Cardiac muscle cell (in vitro differentiated cells and primary cell): ENCODE results near the gene ZNF611. TPM values are rescaled to one million over a fixed set of nuclear protein-coding genes. Genes with fewer than 3 reads are reported as not detected.
"Not testable (repeated sequence)": the region's sequence is repeated elsewhere in the genome, so short reads cannot be mapped to it uniquely, and the experiment has no call there.

Experiments used
- DNase-seq, 2 donors: peaks; one replicate each; pipeline versions ENCODE4 v3.0.0 to v3.0.0-alpha.2; 2010 to 2017; ENCODE audit warnings: low read depth in 1 of 2, low spot score in 1 of 2
- H3K27ac ChIP-seq: fragments of 200-600 bp; sonication (generic); 2 replicates; pipeline ENCODE4 v1.5.1; 2016
- H3K27me3 ChIP-seq: fragments of 200-600 bp; sonication (generic); 2 replicates; pipeline ENCODE4 v1.6.0; 2016; ENCODE audit warnings: control low read depth
- H3K36me3 ChIP-seq: fragments of 200-600 bp; sonication (generic); 2 replicates; pipeline ENCODE4 v1.5.1; 2016; ENCODE audit warnings: control low read depth
- H3K4me1 ChIP-seq: fragments of 200-600 bp; sonication (generic); 2 replicates; pipeline ENCODE4 v1.8.1; 2017; ENCODE audit warnings: low read depth, mild to moderate bottlenecking, mixed run types
- H3K4me3 ChIP-seq: fragments of 200-600 bp; sonication (generic); 2 replicates; pipeline ENCODE4 v1.5.1; 2016; ENCODE audit warnings: mild to moderate bottlenecking
- H3K9me3 ChIP-seq: fragments of 200-600 bp; sonication (generic); 2 replicates; pipeline ENCODE4 v1.5.1; 2017; ENCODE audit warnings: low read depth, mild to moderate bottlenecking, control low read depth
- polyA plus RNA-seq: library from polyadenylated mRNA; unstranded; fragments of >200 nt; fragmentation: Nextera tagmentation; extraction: Ambion mirVana; gene quantifications from 2 replicates; pipeline ENCODE4 v1.2.1, GENCODE V29; 2016
- total RNA-seq: library from RNA; depleted of rRNA; stranded (reverse); fragments of >200 nt; gene quantifications from 2 replicates; pipeline ENCODE4 v1.2.3, GENCODE V29; 2016
- TF ChIP-seq, protein P1 (sequence below): IDR thresholded peaks from 2 replicates; pipeline ENCODE4 v1.5.1; 2012; ENCODE audit warnings: low read depth, mild to moderate bottlenecking, low read length

Gene ZNF611
- total and polyA plus RNA-seq, 2 experiments from 2014 or later: 12.4 to 15.4 TPM

DNA sequence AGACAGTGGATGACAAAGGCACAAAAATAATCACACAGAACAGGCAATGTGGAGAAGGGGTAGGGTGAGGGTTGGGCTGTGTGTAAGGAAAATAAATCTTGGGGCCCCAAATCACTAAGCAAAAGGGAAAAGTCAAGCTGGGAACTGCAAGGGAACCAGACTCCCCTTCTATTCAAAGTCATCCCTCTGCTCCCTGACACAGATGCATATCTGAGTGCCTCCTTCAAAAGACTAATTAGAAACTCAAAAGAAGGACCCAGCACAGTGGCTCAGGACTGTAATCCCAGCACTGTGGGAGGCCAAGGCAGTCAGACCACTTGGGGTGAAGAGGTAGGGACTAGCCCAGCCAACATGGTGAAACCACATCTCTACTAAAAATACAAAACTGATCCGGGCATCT, 18.3 kb downstream of the ZNF611 start:
- no peaks in the 10 kb centered on the region for H3K9me3 ChIP-seq
- H3K4me3 ChIP-seq: no peak overlapping the region
- no peak for DNase-seq
- TF ChIP-seq, protein P1, sequence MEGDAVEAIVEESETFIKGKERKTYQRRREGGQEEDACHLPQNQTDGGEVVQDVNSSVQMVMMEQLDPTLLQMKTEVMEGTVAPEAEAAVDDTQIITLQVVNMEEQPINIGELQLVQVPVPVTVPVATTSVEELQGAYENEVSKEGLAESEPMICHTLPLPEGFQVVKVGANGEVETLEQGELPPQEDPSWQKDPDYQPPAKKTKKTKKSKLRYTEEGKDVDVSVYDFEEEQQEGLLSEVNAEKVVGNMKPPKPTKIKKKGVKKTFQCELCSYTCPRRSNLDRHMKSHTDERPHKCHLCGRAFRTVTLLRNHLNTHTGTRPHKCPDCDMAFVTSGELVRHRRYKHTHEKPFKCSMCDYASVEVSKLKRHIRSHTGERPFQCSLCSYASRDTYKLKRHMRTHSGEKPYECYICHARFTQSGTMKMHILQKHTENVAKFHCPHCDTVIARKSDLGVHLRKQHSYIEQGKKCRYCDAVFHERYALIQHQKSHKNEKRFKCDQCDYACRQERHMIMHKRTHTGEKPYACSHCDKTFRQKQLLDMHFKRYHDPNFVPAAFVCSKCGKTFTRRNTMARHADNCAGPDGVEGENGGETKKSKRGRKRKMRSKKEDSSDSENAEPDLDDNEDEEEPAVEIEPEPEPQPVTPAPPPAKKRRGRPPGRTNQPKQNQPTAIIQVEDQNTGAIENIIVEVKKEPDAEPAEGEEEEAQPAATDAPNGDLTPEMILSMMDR: no peak
- H3K27me3 ChIP-seq: no peaks in the 10 kb centered on the region
- H3K27ac ChIP-seq: no peak overlapping the region
- H3K4me1 ChIP-seq: no peaks in the 10 kb centered on the region
- H3K36me3 ChIP-seq: no peaks in the 10 kb centered on the region

DNA sequence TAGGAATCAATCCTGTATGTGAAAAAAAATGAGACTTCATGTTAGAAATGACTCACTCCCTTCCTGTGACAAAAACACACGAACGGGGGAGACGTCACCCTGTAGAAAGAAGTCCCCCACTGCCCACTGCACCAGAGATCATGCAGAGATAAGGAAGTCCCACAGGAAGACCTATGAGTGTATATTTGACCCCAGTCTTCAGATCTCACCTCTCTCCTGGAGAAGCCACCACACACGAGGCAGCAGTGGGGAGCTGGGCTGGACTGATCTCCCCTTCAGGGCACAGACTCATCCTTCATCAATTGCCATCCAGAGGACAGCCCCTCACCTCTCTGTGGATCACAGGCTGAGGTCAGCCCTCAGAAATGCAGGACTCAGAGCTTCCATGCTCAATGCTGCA, 18.9 kb downstream of the ZNF611 start:
- not testable (repeated sequence) for H3K4me1 ChIP-seq, H3K4me3 ChIP-seq, H3K9me3 ChIP-seq, H3K27me3 ChIP-seq, H3K36me3 ChIP-seq, DNase-seq, H3K27ac ChIP-seq

DNA sequence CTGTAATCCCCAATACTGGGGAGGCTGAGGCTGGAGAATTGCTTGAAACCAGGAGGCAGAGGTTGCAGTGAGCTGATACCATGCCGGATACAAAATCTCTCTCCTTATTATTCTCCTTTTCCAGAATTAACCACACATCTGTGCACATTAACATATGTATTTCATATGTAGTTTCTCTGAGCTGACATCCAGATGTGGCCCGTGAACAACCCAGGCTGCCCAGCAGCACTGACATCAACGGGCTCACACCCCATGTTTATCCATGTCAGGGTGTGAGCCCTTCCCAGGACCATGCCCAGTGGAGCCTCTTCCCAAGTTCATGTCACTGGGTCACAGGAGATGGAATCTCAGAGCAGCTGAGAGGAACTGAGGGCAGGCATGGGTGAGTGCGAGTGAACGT, 19.5 kb downstream of the ZNF611 start:
- not testable (repeated sequence) for H3K27ac ChIP-seq, H3K9me3 ChIP-seq, H3K4me1 ChIP-seq, DNase-seq, H3K4me3 ChIP-seq, H3K36me3 ChIP-seq, H3K27me3 ChIP-seq

DNA sequence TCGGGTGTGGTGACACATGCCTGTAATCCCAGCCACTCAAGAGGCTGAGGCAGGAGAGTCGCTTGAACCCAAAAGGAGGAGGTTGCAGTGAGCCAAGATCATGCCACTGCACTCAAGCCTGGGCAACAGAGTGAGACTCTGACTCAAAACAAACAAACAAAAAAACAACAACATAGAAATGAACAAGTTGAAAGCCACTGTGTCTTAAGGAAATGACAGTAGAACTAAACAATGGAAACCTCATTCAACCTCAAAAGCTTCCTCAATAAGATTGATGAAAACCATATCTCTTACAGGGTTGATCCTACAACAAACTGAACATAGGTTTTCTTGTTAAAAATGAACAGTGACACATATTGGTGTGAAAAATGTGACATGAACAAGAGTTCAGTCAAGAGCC, 21.8 kb downstream of the ZNF611 start:
- not testable (repeated sequence) for H3K4me1 ChIP-seq, H3K27me3 ChIP-seq, H3K4me3 ChIP-seq, DNase-seq, H3K36me3 ChIP-seq, H3K9me3 ChIP-seq, H3K27ac ChIP-seq

DNA sequence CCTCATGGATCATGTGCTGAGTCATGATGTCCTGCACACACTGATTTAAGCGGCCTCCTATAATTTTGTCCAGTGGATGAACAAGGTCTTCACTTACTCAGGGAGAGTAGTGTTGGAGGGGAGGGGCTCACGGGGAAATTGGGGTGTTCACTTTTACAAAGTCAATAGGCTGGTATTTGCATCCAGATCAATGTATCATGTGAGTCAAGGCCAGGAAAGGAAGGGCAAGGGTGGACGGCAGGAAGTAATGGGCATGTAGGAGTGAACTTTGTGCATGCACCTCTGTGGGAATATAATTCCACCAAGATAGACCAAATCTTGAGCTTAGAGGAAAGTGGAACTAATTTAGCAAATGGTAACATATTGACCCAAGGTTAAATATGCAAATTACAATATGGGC, 23.2 kb downstream of the ZNF611 start:
- not testable (repeated sequence) for H3K4me3 ChIP-seq, H3K9me3 ChIP-seq, DNase-seq, H3K27ac ChIP-seq, H3K27me3 ChIP-seq, H3K4me1 ChIP-seq, H3K36me3 ChIP-seq

DNA sequence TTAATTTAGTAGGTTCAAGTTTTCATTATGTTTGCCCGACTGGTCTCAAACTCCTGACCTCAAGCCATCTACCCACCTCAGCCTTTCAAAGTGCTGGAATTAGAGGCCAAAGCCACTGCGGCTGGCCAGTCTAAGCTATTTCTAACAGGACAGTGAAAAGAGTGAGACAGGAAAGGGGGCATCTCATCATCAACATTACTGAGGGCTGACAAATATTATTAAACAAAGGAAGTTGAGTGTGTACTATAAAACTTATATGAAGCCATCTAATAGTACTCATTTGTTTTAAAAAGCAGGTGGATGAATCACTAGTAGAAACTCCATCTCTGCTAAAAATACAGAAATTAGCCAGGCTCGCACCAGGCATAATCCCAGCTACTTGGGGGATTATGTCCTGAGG, 24.3 kb downstream of the ZNF611 start:
- no peaks in the 10 kb centered on the region for H3K4me1 ChIP-seq
- TF ChIP-seq, protein P1: no peak
- H3K9me3 ChIP-seq: no peaks in the 10 kb centered on the region
- H3K27ac ChIP-seq: no peak overlapping the region
- H3K4me3 ChIP-seq: no peak overlapping the region
- no peaks in the 10 kb centered on the region for H3K27me3 ChIP-seq
- peaks cover 10% of the 10 kb centered on the region for H3K36me3 ChIP-seq
- DNase-seq: no peak

DNA sequence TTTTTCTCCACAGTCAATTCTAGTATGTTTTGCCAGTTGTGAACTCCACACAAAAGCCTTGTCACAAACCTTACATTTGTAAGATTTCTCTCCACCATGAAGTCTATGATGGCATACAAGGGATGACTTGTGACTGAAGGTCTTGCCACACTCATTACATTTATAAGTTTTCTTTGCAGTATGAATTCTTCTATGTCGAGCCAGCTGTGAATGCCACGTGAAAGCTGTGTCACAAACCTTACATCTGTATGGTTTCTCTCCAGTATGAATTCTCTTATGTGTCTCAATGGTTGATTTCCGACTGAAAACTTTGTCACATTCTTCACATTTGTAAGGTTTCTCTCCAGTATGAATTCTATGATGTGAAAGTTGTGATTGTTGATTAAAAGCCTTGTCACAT, 29.2 kb downstream of the ZNF611 start:
- DNase-seq, H3K9me3 ChIP-seq, H3K4me3 ChIP-seq, H3K27ac ChIP-seq, H3K27me3 ChIP-seq, H3K4me1 ChIP-seq: not testable (repeated sequence)
- peaks cover 14% of the 10 kb centered on the region for H3K36me3 ChIP-seq

DNA sequence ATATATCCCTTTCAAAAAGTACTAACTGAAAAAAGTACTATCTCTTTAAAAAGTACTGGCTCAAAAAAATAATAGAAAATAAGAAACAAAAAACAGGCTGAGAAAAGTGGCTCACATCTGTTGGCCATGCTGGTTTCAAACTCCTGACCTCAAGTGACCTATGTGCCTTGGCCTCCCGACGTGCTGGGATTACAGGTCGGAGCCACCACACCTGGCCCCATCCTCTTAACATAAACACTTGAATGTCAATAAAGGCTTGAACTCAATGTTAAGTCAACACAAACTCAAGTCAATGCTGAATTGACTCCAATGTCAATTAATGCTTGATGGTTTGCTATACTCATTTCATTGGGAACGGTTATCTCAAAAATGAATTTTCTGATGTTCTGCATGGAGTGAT, 30.9 kb downstream of the ZNF611 start:
- Histone ChIP-seq H3K4me3 (no peak overlapping the region), H3K27me3 (no peaks in the 10 kb centered on the region), H3K27ac (no peak overlapping the region), H3K9me3 (no peaks in the 10 kb centered on the region), H3K4me1 (no peaks in the 10 kb centered on the region), H3K36me3 (peaks cover 11% of the 10 kb centered on the region)
- DNase-seq: no peak
- TF ChIP-seq, protein P1: no peak
